Suprapubic skin (tissue), 4 donors: Measurements from ENCODE around the gene KLF7. TPM values are rescaled to one million over a fixed set of nuclear protein-coding genes. Genes with fewer than 3 reads are reported as not detected.

Source experiments
- DNase-seq, 2 donors: peaks; one replicate each; pipeline ENCODE4 v3.0.0-alpha.2; 2019; ENCODE audit warnings: low spot score in 2 of 2
- H3K27ac ChIP-seq: fragments of 200-600 bp; sonication (generic); one replicate; pipeline ENCODE4 v1.5.1; 2019
- H3K27me3 ChIP-seq: fragments of 200-600 bp; sonication (generic); one replicate; pipeline ENCODE4 v1.5.1; 2019
- H3K36me3 ChIP-seq: fragments of 200-600 bp; sonication (generic); one replicate; pipeline ENCODE4 v1.5.1; 2019
- H3K4me1 ChIP-seq: fragments of 200-600 bp; sonication (generic); one replicate; pipeline ENCODE4 v1.5.1; 2019
- H3K4me3 ChIP-seq: fragments of 200-600 bp; sonication (generic); one replicate; pipeline ENCODE4 v1.5.1; 2019; ENCODE audit warnings: mild to moderate bottlenecking
- H3K9me3 ChIP-seq: fragments of 200-600 bp; sonication (generic); one replicate; pipeline ENCODE4 v1.5.1; 2019
- CTCF ChIP-seq, 2 donors: fragments of 200-600 bp in 1 of 2; fragments of 450-650 bp in 1 of 2; sonication (generic) in 1 of 2; IDR thresholded peaks; one replicate each; pipeline ENCODE4 v1.5.1; 2016 to 2019; ENCODE audit warnings: antibody characterized with exemption in 2 of 2, mild to moderate bottlenecking in 1 of 2, moderate library complexity in 1 of 2
- EP300 ChIP-seq: sonication (generic); formaldehyde crosslinking; IDR thresholded peaks from one replicate; pipeline ENCODE4 v1.6.1; 2017; ENCODE audit warnings: antibody characterized with exemption
- POLR2A ChIP-seq, 2 donors: fragments of 450-650 bp; IDR thresholded peaks; one replicate each; pipeline ENCODE4 v1.6.1; 2017; ENCODE audit warnings: antibody characterized with exemption in 2 of 2, mild to moderate bottlenecking in 2 of 2, moderate library complexity in 2 of 2
- POLR2AphosphoS5 ChIP-seq, 3 donors: sonication (generic); formaldehyde crosslinking; IDR thresholded peaks; one replicate each; pipeline ENCODE4 v1.6.1; 2017; ENCODE audit warnings: antibody characterized with exemption in 3 of 3
- WGBS: methylation state at CpG from one replicate; pipeline ENCODE4 v1.1.5; 2018; 5-methylcytosine and 5-hydroxymethylcytosine counted together
- total RNA-seq, 4 donors: library from RNA; depleted of rRNA; stranded (reverse); fragments of >200 nt; gene quantifications; one replicate each; pipeline ENCODE4 v1.1.0, GENCODE V29; 2016

The KLF7 gene
- total RNA-seq, 4 donors from 2014 or later: 10.0 to 17.4 (median 10.7) TPM

GRCh38 chr2:207150284-207150683 lies 15.5 kb downstream of the KLF7 start:
- Histone ChIP-seq H3K27me3 (no peaks in the 10 kb centered on the region), H3K9me3 (no peaks in the 10 kb centered on the region), H3K36me3 (no peaks in the 10 kb centered on the region), H3K4me3 (no peak overlapping the region), H3K4me1 (peaks cover 72% of the 10 kb centered on the region), H3K27ac (no peak overlapping the region)
- TF ChIP-seq CTCF (IDR thresholded peaks at IDR 0.05) (no peak), POLR2AphosphoS5 (IDR thresholded peaks at IDR 0.05) (no peak), POLR2A (IDR thresholded peaks at IDR 0.05) (no peak), EP300 (no peak)
- 74% methylated on average over 5 of the region's 5 CpGs for WGBS
- no peak for DNase-seq

- Histone ChIP-seq H3K4me1 (peaks cover 75% of the 10 kb centered on the region), H3K9me3 (no peaks in the 10 kb centered on the region), H3K27me3 (no peaks in the 10 kb centered on the region), H3K4me3 (no peak overlapping the region), H3K27ac (no peak overlapping the region), H3K36me3 (no peaks in the 10 kb centered on the region)
- 93% methylated on average over 7 of the region's 7 CpGs for WGBS
- no peak for TF ChIP-seq EP300
- no peak for TF ChIP-seq POLR2A (IDR thresholded peaks at IDR 0.05)
- TF ChIP-seq POLR2AphosphoS5 (IDR thresholded peaks at IDR 0.05): no peak
- TF ChIP-seq CTCF (IDR thresholded peaks at IDR 0.05): no peak
- DNase-seq: no peak
These were observed 16.2 kb downstream of the KLF7 start for GRCh38 chr2:207149249-207150213.

DNA sequence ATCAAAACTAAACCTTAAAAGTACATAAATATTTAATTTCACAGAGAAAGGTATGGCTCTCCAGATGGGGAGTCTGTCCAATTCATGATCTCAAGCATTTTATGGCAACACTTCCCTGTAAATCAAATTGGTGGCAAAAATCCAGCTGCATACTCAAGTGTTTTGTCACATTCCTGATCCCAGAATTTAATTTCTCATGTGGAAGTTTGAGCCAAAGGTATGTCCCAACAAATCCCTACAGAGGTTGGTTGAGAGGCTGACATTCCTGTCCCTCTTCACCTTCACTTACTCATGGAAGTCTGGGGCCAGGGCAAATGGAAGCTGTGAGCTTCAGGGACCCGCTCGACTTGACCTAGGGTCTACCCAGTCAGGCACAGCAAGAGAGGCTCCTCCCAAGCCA lies 17.7 kb downstream of the KLF7 start:
- TF ChIP-seq POLR2AphosphoS5 (IDR thresholded peaks at IDR 0.05) (no peak), POLR2A (IDR thresholded peaks at IDR 0.05) (no peak), CTCF (IDR thresholded peaks at IDR 0.05) (no peak), EP300 (no peak)
- H3K4me1 ChIP-seq: peaks cover 71% of the 10 kb centered on the region
- no peaks in the 10 kb centered on the region for H3K27me3 ChIP-seq
- no peaks in the 10 kb centered on the region for H3K9me3 ChIP-seq
- DNase-seq: no peak
- no peak overlapping the region for H3K27ac ChIP-seq
- no peak overlapping the region for H3K4me3 ChIP-seq
- no peaks in the 10 kb centered on the region for H3K36me3 ChIP-seq
- WGBS: 67% methylated on average over 2 of the region's 2 CpGs

- 91% methylated on average over 3 of the region's 3 CpGs for WGBS
- no peak for DNase-seq
- Histone ChIP-seq H3K36me3 (no peaks in the 10 kb centered on the region), H3K4me3 (peak overlapping the region; percentile 15), H3K27me3 (no peaks in the 10 kb centered on the region), H3K9me3 (no peaks in the 10 kb centered on the region), H3K4me1 (peaks cover 64% of the 10 kb centered on the region), H3K27ac (peak overlapping the region; percentile 89)
- TF ChIP-seq POLR2A (IDR thresholded peaks at IDR 0.05) (no peak), EP300 (no peak), CTCF (IDR thresholded peaks at IDR 0.05) (no peak)
These were observed 21.5 kb downstream of the KLF7 start for GRCh38 chr2:207144173-207144785.
